HG03135 (cell line): Measurements from ENCODE around the gene MED25.
A peak's percentile ranks its signal among the peaks of the same experiment; 100 is the strongest.

Experiments
- ATAC-seq: cut with Tn5 transposase; IDR thresholded peaks from one replicate; pipeline ENCODE4 v1.9.1; 2021; ENCODE audit warnings: mild to moderate bottlenecking, moderate library complexity; ENCODE audit not compliant: unreplicated experiment

Gene MED25

DNA sequence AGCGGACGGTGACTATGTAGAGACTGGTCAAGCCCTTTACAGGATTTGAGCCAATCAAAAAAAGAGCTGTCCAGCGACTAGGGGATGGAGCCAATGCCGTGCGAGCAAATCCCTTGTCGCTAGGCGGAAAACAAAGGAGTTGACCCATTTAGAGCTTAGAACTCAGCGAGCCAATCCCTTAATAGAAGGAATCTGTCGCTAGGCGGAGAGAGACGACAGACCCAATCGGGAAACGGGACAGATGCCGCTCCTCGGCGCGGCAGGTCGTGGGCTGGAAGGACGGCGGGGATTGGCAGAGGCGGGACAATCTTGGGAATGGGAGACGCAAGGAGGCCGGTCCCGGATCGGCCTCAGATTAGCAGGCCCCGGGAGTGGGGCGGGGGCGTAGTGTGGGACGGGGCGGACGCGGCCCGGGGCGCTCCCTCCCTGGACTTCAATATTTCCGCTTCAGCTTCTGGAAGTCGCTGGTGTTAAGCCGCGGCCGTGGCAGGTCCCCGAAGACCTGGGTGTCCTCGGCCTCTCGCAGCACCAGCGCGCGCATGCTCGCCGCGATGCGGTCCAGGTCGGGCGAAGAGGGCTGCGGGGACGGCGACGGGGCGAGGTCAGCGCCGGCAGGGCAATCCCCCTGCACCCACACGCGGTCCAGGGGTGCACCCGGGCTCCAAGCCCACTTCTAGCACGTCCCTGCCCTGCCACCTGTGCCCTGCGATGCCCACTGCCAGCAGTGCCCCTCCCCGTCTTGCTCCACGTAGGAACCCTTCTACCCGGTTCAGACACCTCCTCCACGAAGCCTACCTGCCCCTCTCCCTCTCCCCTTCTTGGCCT is 51.6 kb downstream of the MED25 start:
- ATAC-seq = peak; percentile 58

- no peak for ATAC-seq
These were observed 52.3 kb downstream of the MED25 start for GRCh38 chr19:49870309-49870901.

GRCh38 chr19:49871349-49871985 is 53.4 kb downstream of the MED25 start:
- no peak for ATAC-seq

- ATAC-seq = no peak
These were observed 54.4 kb downstream of the MED25 start for GRCh38 chr19:49872245-49873128.

DNA sequence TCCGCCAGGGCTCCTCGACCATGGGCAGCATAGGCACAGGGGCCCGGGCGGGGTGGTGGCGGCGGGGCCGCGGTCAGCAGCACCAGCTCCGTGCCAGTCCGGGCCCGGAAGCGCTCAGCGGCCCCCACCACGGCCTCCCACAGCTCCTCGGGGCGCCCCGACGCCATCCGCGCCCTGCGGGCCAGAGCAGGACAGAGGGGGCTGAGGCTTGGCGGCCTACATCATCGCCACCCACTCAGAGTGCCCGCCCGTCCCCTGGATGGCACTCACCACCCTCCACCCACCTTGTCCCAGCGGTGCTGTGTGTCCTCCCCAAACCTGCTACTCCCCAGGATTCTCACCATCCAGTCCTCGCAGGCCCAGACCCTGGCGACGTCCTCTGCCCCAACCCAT is 55.0 kb downstream of the MED25 start:
- no peak for ATAC-seq

GRCh38 chr19:49873834-49874233 is 55.7 kb downstream of the MED25 start:
- ATAC-seq = no peak

DNA sequence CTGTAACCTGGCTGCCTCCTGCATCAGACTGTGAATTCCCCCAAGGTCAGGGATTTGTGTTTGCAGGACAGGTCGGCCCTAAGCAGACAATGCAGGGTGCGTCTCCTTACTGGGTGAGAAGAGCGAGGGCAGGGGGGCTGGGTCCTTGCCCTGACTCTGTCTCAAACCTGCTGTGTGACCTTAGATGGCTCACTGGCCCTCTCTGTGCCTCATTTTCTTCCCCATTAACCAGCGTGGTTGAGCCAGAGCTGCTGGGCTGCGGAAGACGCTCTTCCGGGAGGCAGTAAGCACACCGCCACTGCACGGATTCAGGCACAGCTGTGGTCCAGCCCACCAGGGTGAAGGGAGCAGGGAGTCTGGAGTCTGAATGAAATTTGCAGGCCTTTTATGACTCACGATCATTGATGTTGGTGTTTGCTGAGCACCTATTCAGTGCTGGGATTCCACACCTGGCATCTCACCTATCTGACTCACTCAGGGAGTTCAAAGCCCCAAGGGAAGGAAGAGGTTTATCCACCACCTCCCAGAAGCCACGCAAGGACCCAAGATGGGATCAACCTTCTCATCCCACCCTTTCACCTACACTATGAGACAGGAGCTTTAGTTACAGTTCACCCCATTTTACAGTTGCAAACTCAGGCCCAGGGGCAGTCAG is 56.5 kb downstream of the MED25 start:
- no peak for ATAC-seq

GRCh38 chr19:49875177-49875576 is 57.1 kb downstream of the MED25 start:
- ATAC-seq = no peak

GRCh38 chr19:49875857-49876421 is 57.9 kb downstream of the MED25 start:
- no peak for ATAC-seq

- peak; percentile 41 for ATAC-seq
These were observed 58.4 kb downstream of the MED25 start for GRCh38 chr19:49876422-49877019.

DNA sequence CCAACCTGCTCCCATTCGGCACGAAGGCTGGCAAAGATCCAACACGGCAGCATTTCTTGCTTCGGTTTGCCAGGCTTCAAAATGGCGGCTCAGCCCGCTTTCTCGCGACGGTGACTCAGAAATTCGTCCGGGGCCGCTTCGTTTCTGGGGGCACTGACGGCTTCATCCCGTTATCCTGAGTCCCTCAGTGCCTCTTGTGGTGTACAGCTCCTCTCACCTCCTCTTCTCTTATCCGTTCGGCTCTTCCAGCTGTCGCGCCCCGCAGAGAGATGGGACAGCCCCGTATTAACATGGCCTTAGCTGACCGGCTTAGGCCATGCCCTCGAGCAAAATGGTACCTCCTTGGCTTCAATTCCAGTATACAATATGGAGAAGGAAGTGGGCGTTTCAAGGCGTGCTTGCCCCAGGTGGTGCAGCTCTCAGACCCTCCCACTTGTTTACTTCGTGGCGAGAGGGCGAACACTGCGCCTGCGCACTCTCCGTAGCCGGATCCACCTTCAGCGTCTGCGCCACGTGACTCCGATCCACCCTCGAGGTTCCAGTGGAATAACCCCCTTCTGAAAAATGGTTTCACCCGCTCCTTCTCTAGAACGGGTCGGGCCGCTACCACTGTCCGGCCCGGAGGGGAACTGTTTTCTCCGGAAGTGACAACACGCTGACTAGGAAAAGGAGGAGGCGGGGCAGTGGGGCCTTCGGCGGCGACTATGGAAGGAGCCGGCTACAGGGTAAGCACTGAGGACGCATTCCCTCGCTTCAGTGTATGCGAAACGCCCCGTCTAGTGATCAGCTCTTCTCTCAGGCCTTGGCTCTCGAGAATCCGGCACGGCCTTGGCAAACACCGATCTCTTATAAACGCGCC is 59.2 kb downstream of the MED25 start, which contains the start of the genes AKT1S1 and TBC1D17:
TSS of gene AKT1S1 (minus strand) at position 336 of the 859 bp plus-strand sequence. CDS start 4,060 bp downstream, outside the sequence.
TSS of gene TBC1D17 (plus strand) at position 683 of the 859 bp plus-strand sequence. CDS start at position 705, 22 bp downstream.
- ATAC-seq = peak; percentile 61

DNA sequence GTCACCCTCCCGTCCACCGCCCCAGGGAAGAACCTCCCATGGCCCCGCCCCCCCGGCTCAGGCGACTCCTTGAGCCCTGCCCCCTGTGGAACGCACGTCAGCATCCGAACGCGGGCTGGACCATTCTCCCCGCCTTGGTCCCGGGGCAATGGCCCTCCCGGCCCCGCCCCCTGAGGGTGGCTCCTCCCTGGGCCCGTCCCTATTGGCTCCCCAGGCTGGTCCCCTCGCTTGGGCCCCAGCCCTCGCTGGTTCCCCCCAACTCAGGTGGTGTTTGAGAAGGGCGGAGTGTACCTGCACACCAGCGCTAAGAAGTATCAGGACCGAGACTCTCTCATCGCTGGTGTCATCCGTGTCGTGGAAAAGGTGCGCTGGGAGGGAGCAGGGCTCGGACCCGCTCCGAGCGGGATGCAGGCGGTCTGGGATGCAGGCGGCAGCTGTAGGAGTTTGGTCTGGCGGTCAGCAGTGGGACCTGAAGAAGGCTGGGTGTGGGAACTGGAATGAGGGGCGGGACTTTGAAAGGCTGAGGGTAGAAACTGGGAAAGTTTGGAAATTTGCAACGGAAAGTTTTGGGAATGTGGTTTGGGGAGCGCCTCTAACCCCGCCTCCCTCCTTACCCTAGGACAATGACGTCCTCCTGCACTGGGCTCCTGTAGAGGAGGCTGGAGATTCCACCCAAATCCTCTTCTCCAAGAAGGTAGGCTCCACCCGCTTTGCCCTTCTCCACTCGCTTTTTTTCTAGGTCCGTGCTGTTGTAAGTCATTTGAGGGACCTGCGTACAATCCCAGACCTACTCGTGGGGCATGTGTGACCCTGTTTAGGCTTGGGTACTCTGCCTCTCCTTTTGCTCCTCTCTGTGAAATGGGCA is 60.0 kb downstream of the MED25 start:
- peak; percentile 47 for ATAC-seq

- no peak for ATAC-seq
These were observed 60.6 kb downstream of the MED25 start for GRCh38 chr19:49878744-49879070.

DNA sequence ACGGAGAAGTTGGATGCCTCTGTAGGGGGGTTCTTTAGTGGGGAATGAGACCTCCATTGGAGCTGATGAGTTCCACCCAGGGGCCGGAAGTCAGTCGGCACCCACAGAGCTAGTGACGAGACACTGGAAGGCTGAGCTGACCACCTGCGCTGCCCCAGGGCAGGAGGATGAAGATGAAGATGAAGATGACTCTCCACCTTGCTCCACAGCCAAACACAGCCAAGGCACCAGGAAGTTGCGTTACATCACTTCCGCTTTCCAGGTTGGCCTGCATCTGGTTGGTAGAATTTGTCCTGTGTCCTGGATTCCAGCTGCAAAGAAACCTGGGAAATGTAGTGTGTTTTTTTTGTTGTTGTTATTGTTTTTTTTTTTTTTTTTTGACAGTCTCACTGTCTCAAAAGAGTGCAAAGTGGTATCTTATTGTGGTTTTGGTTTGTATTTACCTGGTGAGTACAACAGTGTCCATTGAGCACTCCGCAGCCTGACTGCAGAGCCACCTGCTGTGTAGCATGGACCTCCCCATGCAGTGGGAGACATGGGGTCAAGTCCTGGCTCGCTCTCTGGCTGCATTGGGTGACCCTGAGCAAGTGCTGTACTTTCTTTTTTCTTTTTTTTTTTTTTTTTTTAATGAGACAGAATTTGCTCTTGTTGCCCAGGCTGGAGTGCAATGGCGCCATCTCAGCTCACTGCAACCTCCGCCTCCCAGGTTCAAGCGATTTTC is 61.3 kb downstream of the MED25 start:
- no peak for ATAC-seq

DNA sequence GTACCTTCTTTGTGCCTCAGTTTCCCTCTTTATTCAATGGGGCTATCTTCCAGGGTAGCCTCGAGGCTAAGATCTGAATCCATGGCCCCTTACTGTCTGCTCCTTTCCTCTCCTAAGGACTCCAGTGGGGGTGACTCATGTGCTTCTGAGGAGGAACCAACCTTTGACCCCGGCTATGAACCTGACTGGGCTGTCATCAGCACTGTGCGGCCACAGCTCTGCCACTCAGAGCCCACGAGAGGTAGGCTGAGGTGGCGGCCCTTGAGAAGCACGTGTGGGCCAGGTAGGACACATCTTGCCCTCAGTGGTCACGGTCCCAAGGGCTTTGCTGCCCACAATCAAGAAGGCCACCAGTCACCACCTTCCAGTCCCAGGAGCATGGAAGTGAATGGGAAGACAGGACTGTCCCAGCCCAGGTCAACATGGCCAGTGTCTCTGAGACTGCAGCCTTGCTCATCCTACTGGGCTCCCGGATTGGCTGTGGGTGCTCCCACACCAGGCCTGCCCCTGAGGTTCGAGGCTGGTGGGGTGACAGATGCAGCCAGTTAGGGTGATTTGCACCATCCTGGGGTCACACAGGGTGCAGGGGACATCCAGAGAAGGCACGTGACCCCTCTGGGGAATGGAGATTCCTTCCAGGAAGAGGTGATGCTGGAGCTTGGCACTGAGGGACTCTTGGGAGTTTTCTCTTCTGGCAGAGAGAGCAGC is 62.2 kb downstream of the MED25 start:
- ATAC-seq = no peak

GRCh38 chr19:49881186-49881585 is 63.1 kb downstream of the MED25 start:
- ATAC-seq = no peak
